Endothelial cell of hepatic sinusoid (primary cell): ENCODE results near the gene KIRREL3.

Experiments used
- in situ Hi-C: cut with HindIII; loops from 2 replicates; pipeline ENCODE4 v1.10.0; 2017; ENCODE audit warnings: low sequenced_read_pairs

The KIRREL3 gene

DNA sequence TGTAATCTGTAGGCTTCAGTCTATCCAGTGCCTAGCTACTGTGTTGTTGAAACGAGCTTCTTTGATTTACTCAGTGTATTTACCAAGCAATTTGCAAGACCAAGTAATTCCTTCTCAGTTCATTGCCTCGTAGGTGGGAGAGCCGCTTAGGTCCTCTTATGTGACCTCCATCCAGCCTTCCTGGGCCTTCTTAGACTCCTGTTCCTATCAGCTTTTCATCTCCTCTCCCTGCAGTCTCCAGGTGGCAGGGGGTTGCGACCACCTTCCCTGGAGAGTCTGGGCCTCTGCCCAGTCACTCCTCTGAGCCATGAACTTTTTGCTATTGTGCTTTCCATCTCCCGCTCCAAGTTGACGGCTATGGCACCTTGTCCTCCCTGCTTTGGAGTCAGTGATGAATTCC, 251.8 kb downstream of the KIRREL3 start:
- in situ Hi-C loops, result no loop called here

DNA sequence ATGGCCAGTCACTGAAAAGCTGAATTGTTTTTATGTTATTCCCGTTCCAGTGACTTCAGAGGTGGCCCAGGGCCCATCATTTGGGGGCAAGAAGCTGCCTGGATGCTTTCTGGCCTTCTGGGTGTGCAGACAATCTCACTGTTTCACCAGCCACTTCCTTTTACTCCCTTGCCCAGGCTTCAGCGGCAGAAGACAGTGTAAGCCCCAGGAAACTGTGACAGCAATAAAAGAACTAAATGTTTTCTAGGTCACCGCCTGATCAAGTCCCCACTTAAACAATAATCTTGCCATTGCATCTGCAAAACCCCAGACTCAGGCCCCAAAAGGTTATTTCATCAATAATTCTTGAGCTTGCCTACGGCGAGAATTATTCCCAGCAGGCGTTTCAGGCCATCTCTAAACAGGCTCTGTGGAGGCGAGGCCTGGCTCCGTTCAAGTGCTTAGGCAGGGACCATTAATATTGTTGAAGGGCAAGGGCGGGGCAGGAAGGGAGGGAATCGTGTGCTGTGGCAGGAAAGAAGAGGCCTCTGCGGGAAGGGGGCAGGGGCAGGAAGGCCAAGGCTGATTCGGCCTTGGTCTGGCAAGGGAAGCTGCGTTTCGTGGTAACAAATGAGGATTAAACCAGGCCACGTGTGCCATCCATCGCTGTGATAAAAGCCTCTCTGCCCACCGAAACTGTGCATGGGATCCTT, 252.3 kb downstream of the KIRREL3 start:
- in situ Hi-C loops, result no loop called here

DNA sequence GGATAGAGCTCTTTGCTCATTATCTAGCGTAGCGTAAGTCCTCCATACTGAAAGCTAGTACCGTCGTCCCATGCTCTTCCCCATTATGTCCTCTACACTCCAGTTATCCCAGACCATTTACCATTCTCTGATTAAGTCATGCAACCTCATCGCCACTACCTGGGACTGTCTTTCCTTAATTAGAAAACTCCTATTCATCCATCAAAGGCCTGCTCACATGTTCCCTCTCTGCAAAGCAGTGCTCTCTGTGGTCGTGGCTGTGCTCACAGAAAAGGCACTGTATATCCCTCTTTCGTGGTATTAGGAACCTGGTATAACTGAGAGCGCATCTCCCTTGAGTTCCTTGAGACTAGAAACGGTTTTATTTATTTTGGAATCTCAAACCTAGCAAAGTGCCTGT, 253.3 kb downstream of the KIRREL3 start:
- in situ Hi-C loops, result no loop called here

DNA sequence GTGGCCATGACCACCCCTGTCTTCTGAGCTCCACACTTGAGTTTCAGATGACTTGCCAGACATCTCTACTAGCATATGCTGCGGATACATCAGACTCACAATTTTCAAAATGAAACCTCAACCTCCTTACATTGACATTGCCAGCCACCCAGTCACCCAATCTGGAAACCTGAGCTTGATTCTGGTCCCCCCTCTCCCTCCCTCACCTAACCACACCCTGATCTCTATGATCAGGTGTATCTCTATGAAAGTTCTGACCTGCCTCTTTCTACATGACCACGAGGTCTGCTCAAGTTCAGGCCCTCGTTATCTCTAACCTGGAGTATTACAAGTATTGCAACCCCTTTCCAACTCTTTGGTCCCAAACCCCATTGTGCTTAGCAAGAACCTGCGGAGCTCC, 254.1 kb downstream of the KIRREL3 start:
- in situ Hi-C loops, result no loop called here

DNA sequence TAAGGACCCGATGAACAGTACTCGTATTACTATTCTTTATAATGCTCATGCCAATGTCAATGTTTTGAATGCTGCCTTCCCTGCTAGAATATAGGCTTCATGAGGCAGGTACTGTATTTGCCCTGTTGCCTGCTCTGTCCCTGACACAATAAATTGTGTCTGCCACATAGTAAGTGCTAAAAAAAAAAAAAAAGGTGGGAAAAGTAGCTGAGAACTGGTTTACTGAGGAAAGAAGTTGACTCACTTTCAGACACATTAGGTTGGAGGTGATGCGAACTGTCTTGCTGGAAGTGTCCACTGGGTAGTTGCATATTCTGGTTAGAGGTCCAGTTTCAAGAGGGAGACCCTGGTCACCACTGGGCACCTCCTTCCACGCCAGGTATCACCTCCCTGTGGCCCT, 255.9 kb downstream of the KIRREL3 start:
- in situ Hi-C loops, result no loop called here

DNA sequence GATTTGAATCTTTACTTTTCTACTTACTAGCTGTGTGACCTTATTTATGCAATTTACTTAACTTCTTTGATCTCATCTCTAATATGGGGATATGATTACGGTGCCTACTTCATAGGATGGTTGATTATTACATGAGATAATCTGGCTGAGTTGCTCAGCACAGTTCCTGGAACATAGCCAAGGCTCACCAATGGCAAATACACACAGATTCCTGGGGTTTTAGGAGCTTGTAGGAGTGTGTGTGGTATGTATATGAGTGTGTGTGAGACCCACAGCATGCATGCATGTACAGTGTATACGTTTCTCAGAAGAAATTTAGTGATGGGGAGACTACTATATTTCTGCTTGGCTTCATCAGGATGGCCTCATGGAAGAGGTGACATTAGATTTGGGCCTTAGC, 256.9 kb downstream of the KIRREL3 start:
- in situ Hi-C loops, result no loop called here

DNA sequence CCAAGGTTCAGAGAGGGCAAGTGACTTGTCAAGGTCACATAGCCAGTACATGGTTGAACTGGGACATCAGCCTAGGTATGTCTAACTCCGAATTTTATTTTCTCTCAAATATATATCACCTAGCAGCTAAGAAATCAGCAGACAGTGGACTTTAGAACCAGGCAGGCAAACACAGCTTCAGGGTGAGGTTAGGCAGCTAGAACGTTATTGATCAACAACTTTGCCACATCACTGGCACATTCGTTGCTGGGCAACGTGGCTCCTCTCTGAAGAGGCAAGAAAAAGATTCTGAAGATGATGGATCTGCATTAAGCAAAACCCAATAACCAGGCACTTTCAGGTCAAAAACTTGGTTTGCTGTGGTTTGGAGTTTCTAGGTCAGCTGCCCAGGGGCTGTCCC, 258.0 kb downstream of the KIRREL3 start:
- in situ Hi-C loops, result no loop called here

DNA sequence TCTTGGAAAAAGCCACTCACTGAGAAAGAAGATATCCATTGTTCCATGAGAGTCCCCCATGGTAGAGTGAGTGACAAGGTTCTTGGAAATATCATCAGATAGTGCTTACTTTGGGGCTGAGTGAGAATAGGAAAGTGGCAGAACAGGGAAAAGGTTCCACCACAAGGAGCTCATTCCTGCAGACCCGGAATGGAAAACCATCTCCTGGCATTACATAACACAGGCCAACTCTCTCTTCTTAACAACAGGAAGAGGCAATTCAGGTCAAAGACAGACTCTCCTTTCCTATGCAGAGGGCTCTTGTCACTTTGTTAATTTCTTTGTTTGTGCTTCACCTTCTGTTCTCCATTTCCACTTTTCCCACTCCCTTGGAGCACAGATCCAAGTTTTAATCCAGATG, 259.7 kb downstream of the KIRREL3 start:
- in situ Hi-C loops, result no loop called here

DNA sequence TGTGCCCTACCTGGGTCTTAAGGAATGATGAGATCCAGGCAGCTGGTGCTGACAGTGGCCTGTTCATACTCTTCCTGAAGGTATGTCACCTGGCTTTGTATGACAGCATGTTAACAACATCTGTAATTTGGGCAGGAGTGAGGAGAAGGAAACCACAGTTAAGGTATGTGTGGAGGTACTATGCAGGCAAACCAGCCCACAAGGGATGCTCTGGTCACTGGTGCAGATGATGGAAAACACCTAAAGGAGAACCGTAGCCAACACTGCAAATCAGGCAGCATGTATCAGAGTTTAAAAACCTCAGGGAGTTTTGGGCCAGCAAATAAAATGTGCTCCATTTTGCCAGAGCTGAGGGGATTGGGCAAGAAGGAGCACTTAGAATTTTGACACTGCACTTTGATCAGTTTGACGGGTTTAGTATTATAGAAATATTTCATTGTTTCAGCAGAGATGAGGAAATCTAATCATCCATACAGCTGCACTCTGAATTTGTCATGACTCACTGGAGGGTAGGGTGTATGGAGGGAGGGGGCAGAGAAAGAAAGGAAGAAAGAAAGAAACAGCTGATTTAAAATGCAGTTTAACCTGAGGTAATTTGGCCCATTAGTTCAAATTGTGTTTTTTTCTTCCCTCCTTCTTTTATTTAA, 260.9 kb downstream of the KIRREL3 start:
- in situ Hi-C loops, result no loop called here

DNA sequence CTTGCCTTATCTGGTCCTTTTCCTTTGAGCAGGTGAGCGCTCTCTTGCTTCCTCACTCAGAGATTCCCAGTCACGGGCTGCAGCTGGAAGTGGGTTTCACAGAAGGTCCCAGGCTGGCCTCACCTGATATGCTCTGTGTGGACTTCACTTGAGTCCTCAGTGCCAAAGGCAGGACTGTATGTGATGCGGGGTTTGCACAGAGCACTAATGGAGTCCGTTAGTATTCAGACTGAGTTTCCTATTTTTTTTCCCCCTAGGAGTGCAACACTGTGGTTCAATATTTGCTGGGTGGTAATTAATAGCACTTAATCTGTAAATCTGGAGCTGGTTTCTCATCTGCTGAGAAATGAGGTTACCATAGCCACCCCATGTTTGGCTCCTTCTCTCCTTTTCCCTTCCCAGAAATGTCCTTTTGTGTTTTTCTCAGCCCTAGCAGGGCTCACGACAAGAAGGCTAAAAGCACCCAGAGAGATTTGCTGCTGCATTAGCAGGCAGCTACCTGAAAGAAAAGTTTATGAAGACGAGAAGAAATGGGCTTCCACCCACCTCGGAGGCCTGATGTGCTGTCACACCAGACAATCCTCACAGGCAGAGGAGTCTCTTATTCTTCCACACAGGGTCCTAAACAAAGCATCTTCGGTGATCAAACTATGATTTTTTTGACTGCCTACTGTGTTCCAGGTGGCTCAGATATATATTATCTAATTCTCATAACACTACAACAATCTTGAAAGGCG, 262.1 kb downstream of the KIRREL3 start:
- in situ Hi-C loops, result no loop called here

DNA sequence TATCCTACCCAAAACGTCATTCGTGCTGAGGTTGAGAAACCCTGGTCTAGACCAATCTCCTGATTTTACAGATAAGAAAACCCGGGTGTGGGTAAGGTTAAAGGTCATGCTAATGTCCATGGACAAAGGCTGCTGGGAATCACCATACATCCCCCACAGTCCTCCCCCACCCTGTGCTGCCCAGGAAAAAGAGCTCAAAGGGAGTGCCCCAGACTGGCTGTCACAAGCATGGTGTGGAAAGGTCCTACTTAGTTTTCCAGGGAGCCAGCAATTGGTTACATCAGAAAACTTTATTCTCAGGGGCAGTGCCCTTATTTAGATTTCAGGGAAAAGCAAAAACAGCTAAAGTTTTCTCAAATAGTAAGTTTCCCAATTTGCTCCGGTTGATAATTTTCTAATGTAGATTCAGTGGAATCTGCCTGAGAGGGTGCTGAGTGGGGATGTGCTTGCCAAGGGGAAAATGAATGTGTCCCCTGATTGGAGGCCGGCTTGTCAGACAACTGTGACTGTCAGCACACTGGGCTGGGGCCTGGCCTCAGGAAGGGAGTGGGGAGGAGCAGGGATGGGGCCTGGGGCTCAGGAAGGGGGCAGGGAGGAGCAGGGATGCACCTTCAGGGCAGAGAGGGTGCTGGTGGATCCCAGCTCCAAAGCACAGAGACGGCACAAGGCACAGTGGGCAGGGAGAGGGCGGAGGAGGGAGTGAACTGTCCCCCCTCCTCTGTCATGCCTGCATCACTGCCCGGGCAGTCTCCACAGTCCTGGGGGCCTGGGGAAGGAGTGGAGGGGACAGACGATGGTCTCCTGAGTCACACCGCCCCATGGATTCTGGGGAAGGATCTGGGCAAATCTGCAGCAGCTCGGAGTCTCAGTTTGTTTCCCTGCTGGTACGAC, 263.6 kb downstream of the KIRREL3 start:
- in situ Hi-C loops, result no loop called here

DNA sequence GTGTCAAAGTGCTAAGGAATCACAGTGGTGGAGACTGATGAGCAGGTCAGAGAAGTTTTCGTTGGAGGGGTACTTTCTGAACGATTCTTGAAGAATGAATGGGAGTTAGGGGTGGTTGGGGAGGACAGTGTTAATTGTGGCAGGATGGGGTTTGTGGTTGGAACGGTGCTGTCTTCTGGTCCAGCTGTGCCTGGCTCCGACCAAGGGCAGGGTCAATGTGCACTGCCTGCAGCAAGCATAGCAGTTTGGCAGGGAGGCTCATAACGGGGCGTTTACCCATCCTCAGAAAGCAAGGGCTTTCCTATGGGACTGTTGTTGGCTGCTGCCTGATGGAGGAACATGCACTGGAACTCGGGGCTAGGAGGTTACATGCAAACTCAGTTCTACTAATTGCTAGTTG, 265.8 kb downstream of the KIRREL3 start:
- in situ Hi-C loops, result no loop called here

DNA sequence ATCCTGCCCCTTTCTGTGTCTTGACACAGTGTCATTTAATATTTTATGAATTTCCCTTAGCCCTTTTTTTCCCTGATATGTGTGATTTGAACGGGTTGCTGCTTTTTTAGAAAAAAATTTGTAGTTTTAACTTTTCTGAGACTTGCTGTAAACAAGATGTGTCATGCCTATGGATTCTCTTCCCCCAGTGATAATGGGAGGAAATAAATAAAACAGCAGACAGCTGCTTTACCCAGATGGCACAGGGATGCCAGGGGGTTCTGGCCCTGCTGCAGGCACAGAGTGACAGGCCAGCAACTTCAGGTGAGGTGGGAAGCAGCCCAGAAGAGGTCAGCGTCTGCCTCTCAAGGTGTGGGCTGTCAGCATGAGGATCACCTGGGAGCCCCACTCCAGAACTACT, 266.9 kb downstream of the KIRREL3 start:
- in situ Hi-C loops, result no loop called here

DNA sequence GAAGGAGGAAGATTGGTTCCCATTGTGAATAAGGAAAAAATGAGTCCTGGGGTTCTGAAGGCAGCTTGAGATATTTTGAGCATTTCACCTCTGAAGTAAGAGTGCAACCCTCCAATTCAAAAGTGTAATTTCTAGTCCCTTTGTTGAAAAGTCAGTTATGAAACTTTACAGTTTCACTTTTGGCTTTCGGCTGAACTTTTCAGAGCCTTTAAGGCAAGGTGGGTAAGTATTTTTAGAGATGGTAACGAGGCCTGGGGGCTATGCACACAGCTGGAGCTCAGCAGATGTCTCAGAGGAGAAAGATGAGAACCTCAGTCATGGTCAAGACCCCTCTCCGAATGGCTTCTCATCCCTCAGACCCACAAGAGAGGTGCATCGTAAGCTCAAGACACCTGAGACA, 267.6 kb downstream of the KIRREL3 start:
- in situ Hi-C loops, result no loop called here

DNA sequence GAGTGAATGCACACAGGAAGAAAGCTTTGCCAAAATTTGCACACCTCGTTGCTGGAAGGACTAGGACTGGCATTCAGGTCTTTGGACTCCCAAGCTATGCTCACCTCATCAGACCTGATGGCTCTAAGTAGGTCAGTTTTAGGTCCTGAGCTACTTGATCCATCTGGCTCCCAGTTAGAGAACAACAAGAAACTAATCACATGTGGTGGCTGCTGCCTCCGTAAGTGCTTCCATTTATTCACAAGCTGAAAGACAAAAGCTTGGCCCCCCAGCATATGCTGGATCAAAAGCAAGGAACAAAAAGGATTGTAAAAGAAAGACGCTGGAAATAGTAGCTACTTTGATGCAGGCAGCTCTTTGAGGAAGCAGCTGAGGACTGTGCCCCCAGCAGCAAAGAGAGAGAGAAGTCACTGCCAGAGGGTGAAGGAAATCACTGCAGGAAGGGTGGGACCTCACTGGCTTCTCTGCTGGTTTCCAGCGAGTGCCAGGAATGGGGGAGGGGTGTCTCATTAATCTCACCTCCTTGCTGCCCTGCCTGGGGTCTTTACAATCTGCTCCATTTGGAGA, 268.9 kb downstream of the KIRREL3 start:
- in situ Hi-C loops, result no loop called here

DNA sequence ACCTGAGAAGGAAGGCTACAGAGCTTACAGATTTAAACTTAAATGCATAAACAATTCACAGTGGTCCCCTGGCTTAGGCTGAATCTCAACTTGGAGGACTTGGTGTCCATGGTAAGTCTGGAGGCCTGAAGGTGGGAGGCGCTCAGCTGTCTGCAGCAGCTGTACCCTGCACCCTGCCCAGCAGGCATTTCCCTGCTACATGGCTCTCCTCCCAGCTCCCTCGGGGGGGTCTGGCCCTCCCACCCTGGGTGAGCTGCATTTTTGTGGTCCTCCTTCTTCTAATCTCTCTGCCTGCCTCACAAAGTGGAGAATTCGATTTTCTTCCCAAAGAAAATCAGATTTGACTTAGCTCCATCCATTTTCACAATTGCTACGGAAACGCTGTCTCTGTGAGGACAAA, 273.2 kb downstream of the KIRREL3 start:
- in situ Hi-C loops, result no loop called here

DNA sequence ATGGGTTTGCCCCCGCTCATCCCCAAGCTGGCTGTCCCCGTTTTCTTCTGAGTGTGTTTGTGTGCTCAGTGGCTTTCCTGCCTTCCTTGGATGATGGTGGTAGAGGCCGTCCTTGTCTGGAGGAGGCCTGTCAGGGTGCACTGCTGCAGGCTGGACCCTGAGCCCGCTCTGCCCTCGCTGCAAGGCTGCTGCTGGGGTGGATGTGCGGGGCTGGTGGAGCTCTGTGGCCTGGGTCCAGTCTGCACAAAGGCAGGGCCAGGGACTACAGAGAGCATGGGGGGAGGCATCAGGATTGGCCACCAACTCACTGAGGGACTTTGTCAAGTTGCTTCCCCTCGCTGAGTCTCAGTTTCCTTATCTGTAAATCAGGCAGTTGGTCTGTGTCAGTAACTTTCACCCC, 275.0 kb downstream of the KIRREL3 start:
- in situ Hi-C loops, result no loop called here

DNA sequence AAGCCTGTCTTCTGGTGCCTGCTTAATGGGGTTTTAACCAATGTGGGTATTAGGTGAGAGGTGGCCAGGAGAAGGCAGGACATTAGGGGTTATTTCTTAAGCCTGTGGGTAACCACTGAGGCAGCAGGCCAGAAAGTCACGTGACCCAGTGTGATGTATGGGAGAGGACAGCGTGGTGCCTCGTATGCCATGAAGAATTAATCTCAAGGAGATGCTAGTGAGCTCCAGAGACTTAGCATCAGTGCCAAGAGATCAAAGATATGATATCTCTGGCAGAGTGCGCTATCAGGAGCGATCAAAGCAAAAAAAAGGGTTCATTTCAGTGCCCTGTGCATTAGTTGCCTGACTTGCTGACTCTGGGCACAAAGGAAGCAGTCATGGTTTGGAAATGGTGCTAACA, 275.5 kb downstream of the KIRREL3 start:
- in situ Hi-C loops, result no loop called here

DNA sequence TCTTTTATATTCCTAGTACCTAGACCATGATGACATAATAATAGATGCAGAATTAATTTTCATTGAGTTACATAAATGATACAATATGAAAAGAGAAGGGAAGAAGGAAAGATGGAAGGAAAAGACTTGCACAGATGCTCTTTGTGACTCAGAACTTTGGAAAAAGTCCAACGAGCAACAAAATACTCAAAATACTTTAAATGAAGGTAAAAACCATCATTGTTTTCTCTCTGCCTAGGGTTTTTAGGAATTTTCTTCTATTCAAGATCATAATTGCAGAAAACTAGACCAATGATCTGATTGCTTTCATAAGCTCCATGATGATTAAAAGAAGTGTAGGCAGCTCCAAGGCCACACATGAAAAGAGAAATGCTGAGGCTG, 276.9 kb downstream of the KIRREL3 start:
- in situ Hi-C loops, result no loop called here

DNA sequence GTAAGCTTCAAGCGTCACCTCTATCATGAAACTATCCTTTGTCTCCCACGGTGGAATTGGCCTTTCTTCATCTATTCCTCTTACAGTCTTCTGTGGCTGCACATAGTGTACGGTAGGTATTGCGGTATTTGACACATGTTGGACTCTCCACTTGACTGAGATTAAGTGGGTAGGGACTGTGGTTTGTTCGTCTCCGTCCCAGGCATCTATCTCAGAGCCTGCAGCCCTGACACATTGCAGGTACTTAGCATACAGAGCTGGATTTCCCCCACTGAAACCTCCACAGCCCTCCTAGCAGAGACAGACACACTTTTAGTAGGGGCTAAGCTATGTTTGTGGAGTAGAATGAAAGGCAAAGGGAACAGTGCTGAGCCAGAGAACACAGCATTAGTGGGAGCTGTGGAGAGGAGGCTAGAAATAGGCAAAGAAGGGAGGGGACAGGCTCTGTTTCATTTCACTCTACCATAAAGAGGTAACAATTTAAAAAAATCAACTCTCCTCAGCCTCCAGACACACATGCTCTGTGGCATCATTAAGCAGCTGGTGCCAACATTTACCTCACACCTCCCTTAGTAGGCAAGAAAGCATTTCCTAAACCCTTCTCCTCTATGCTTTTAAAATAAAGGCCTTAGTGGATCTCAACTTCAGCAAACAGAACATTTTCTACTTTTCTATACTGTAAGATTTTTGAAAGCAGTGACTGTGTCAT, 277.5 kb downstream of the KIRREL3 start:
- in situ Hi-C loops, result no loop called here
